GM20431 (cell line): ENCODE results near the gene PADI4.

ENCODE experiments used
- in situ Hi-C: fragments of 300-500 bp; cut with MseI, MboI; formaldehyde crosslinking; loops from one replicate; pipeline ENCODE4 v1.15.0; 2020; ENCODE audit warnings: low sequenced_read_pairs; ENCODE audit not compliant: unreplicated experiment

PADI4 gene

DNA sequence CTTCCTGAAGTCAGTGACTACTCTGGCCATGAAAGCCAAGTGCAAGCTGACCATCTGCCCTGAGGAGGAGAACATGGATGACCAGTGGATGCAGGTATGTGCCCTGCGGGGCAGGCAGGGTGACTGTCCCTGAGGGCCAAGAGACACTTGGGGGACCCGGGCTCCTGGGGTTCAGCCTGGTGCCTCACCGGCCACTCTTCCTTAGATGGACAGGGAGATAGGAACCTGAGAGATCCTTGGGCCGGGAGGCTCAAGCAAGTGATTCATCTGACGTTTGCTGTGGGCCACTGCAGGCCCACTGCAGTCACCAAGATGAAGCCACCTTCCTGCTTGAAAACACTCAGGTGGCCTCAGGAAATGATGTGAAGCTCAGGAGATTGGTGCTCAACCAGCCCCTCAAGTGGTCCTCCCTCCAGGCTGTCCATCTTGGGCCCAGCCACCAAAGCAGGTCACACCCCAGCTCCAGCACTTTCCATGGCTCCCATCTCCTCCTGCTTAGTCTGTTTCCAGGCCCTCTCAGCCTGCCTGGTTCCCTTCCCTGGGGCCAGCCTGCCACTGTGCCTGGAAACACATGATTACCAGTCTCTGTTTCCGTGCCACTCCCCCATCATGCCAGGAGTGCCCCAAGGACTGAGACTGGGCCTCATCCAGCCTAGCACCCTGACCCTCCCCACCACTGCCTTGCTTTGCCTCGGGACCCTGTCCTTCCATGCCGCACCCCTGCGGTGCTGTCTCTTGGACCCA lies 38.2 kb downstream of the PADI4 start:
- in situ Hi-C loops = no loop called here

DNA sequence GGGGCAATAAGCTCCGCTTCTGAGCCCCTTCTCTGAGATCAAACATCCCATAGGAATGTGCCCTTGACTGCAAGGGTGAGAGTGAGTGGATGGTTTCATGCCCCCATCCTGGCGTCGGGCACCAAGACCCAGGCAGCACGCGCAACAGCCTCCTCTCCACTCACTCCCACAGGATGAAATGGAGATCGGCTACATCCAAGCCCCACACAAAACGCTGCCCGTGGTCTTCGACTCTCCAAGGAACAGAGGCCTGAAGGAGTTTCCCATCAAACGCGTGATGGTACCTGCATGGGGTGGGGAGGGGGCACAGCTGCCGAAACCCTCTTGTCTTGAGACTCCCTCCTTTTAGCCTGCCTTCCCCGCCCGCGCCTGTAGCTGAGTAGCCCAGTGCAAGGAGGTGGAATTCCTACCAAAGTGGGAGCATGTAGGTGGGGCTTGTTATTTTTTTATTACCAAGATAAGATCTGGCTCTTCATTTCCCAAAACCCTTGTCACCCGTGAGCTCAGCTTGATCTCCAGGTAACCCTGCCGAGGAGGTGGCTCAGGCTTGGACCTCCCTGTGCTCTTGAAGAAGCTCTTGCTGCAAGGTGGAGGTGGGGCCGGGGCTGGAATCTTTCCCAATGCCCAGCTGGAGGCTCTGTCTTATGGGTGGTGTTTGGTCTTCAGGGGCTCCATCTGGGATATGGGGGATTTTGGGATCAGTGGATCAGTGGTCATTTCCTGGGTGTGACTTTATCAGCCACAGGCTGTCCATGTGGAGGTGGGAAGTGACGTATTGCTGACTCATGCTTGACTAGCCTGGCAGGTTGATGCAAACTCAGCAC lies 40.0 kb downstream of the PADI4 start:
- in situ Hi-C loops = no loop called here

DNA sequence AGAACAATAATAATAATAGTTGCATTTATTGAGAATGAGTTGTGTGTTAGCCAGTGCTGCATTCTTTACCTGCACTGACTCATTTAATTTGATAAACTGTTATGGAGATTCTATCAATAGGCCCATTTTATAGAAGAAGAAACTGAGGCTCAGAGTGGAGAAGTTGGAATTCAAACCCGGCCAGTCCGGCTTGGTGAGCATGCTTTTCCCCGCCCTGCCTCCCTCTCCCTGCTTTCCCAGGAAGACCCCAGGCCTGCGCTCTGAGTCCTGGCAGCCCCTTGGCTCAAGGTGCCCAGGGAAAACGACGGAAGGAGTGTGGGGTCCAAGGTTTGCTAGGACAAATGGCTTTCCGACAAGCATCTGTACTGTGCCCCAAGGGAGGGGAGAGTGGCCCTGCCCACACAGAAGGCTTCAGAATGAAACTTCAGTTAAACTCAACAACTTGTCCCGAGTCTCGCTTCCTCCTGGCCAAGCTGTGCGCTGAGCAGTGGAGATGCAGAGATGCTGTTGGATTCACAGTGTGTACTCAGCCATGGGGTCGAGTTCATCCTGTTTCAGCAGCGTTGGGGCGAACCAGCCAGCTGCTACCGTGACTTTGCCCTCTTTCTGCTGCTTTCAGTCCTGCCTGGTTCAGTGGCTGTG lies 40.7 kb downstream of the PADI4 start:
- in situ Hi-C loops = no loop called here

DNA sequence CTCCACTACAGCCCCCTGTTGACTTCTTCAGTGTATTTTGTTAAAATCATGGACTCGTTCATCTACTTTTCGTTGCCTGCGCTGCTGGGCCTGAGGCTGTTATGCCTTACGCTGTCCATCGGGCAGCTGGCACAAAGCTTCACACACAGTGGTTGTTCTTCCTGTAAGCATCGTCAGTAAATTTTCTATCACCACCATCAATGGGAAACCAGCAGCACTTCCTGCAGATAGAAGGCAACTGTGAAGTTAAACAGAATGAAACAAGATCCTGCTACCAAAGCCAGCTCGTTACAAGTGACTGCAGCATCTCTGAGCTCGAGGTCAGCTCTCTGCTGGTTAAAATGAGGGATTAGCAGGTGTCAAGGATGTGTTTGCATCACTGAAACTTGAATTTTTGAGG lies 42.1 kb downstream of the PADI4 start:
- in situ Hi-C loops = no loop called here

DNA sequence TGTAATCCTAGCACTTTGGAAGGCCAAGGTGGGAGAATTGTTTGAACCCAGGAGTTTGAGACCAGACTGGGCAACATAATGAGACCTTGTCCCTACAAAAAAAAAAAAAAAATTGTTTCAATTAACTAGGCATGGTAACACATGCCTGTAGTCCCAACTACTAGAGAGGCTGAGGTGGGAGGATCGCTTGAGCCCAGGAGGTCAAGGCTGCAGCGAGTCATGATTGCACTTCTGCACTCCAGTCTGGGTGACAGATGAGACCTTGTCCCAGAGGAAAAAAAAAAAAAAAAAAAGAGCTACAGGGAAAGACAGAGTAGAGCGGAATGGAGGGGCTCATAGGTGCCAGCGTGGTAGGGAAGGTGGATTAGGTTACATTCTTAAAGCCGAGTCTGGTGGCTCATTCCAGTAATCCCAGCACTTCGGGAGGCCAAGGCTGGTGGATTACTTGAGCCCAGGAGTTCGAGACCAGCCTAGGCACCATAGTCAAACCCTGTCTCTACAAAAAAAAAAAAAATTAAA lies 43.0 kb downstream of the PADI4 start:
- in situ Hi-C loops = no loop called here

DNA sequence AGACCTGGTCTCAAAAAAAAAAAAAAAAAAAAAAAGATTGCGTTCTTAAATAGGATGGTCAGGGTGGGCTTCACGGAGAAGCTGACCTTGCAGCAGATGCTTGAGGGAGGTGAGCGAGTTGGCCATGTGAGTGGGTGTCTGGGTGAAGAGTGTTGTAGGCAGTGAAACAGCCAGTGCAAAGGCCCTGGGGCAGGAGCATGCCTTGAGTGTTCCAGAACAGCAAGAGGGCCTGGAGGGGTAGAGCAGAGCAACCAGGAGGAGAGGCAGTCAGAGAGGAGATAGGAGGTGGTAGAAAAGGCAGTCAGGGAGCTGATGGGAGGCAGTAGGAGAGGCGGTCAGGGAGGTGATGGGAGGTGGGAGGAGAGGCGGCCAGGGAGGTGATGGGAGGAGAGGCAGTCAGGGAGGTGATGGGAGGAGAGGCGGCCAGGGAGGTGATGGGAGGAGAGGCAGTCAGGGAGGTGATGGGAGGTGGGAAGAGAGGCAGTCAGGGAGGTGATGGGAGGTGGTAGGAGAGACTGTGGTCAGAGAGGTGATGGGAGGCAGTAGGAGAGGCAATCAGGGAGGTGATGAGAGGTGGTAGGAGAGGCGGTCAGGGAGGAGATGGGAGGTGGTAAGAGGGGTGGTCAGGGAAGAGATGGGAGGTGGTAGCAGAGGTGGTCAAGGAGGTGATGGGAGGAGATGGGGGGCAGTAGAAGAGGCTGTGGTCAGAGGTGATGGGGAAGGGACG lies 43.8 kb downstream of the PADI4 start:
- in situ Hi-C loops = no loop called here

DNA sequence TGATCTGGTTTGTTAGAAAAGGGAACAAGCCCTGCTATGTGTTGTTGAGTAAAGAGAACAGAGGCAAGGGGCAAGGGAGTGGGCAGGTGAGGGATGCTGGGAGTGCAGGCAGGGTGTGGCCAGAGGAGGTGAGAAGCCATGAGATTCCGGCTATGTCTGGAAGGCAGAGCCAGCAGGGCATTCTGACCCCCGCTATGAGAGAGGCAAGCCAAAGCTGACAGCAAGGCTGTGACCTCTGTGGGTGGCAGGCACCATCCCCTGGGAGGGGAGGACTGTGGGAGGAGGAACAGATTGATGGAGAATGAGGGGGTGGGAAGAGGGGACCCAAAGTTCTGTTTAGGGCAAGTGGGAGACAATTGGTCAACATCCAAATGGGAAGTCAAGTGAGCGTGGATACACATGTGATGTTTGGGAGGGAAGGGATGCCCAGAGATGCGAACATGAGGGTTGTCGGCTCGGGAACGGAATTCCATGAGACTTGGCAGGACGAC lies 44.5 kb downstream of the PADI4 start:
- in situ Hi-C loops = no loop called here

DNA sequence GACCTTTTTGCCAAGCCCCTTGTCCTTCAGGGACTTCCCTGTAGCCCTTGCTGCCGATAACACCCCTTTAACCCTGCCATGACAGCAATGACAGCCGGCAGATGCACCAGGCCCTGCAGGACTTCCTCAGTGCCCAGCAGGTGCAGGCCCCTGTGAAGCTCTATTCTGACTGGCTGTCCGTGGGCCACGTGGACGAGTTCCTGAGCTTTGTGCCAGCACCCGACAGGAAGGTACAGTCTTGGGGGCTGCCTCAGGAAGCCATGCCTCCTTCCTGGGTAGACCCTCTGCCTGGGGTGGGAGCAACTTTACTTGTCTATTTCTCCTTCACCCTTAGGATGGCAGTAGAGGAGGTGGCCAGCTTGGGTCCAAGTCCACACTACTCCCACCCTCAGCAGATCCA lies 47.9 kb downstream of the PADI4 start:
- in situ Hi-C loops = no loop called here

DNA sequence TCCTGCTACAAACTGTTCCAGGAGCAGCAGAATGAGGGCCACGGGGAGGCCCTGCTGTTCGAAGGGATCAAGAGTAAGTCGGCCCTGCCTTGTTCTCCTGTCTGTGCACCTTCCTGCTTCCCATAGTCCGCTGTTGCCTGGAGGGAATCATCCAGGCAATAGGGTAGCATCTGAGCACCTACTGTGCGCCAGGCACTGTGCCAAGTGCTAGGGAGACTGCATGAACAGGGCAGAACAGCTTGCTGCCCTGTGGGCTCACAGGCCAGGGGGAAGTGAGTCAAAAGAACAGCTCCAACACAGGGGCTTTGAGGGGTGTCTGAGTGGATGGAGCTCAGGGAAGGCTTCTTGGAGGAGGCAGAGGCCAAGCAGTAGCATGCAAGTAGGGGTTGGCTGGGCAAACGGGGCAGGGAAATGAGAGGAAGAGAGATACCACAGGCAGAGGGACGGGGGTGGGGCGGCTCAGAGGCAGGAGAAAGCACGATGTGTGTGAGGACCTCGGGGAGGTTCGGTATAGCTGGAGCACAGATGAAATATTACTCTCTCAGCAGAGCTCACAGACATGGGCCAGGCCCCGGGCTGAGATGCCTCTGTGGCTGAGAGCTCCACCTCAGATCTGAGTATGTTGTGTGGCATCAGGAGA lies 48.5 kb downstream of the PADI4 start:
- in situ Hi-C loops = no loop called here

DNA sequence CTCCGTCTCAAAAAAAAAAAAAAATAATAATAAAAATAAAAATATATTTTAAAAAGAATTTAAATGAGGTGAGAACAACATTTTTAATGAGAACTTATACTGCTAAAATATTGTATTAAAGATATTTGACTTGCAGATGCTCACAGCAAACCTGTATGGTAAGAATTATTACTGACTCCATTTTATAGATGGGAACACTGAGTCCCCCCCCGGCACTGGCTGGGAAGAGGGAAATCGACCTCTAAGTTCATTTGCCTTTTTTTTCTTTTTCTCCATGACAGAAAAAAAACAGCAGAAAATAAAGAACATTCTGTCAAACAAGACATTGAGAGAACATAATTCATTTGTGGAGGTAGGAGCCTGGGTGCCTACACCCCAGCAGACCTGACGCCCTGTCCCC lies 50.6 kb downstream of the PADI4 start:
- in situ Hi-C loops = no loop called here

DNA sequence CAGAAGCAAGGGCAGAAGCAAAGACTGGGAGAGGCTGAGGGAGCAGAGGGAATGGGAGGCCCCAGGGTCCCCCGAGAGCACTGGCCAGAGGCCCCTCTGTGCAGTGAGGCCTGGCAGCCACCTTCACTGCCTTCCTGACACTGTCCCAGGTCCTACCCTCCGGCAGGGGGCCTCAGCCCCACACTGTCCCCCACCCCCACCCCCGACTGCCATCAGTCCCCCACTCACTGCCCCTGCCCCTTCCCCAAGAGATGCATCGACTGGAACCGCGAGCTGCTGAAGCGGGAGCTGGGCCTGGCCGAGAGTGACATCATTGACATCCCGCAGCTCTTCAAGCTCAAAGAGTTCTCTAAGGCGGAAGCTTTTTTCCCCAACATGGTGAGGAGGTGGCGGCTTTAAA lies 51.0 kb downstream of the PADI4 start:
- in situ Hi-C loops = no loop called here

DNA sequence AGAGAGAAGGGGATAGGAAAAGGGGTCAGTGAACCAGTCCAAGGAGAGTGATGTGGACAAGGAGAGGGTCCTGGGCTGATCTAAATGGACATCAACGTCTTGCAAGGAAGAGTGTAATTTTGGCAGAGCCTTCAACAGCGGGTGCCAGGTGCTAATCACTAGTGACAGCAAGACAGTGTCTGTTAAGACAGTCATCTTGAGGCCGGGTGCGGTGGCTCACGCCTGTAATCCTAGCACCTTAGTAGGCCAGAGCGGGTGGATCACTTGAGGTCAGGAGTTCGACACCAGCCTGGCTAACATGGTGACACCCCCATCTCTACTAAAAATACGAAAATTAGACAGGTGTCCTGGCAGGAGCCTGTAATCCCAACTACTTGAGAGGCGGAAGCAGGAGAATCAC lies 51.8 kb downstream of the PADI4 start:
- in situ Hi-C loops = no loop called here

DNA sequence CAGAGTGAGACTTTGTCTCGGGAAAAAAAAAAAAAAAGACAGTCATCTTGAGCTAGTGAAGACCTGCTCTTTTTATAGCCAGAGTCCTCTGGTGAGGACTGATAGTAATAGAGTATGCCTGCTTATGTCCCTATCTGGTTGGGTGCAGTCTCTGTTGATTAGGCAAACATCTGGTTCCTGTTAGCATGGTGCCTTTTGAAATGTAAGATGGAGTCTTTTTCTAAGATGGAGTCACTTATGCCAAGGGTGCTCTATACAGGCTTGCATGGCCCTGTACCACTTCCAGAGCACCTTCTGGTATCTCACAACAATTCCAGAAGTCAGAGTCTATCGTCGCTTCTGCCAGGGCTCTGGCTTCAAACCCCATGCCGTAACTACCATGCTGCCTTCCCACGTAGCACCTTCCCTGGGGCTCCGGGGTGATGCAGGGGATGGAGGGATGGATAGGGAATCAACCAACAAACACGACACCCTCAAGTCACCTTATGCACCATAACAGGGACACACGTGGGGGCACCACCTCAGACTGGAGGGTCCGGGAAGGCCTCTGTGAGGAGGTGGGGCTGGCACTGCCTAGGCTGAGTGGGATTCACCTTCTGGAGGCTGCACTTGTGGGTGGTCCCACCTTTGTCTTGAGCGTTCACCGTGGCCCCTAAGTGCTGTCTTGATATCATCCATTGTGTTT lies 52.4 kb downstream of the PADI4 start:
- in situ Hi-C loops = no loop called here

DNA sequence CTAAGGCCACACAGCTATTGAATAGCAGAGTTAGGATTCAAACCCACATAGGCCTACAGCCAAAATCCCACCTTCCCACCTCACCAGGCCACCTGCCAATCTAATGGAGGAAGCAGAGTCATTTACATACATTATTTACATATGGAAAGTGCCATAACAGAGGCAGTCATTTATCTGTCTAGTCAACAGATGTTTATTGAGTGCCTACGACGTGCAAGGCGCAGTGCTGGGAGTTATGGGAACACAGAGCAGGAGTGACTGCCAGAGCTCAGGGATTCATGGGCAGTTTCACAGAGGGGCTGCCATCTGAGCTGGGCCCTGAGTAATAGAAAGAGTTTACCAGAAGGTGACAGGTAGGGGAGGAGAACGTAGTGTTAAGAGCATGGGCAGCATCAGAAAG lies 53.7 kb downstream of the PADI4 start:
- in situ Hi-C loops = no loop called here

DNA sequence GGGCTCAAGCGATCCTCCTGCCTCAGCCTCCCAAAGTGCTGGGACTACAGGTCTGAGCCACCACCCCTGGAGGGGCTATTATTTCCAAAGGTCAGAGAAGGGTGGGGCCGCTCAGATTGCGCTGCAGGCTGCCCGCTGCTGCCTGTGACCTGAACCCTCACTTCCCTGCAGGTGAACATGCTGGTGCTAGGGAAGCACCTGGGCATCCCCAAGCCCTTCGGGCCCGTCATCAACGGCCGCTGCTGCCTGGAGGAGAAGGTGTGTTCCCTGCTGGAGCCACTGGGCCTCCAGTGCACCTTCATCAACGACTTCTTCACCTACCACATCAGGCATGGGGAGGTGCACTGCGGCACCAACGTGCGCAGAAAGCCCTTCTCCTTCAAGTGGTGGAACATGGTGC lies 55.4 kb downstream of the PADI4 start:
- in situ Hi-C loops = no loop called here

DNA sequence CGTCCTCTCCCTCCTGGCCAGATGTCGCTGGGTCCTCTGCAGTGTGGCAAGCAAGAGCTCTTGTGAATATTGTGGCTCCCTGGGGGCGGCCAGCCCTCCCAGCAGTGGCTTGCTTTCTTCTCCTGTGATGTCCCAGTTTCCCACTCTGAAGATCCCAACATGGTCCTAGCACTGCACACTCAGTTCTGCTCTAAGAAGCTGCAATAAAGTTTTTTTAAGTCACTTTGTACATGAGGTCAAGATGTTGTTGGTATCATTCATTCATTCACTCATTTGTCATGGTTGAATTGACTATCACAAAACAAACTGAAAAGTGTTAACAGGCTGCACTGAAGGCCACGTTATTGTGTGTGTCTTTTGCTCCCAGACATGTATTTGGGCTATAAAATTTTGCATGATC lies 55.8 kb downstream of the PADI4 start:
- in situ Hi-C loops = no loop called here

DNA sequence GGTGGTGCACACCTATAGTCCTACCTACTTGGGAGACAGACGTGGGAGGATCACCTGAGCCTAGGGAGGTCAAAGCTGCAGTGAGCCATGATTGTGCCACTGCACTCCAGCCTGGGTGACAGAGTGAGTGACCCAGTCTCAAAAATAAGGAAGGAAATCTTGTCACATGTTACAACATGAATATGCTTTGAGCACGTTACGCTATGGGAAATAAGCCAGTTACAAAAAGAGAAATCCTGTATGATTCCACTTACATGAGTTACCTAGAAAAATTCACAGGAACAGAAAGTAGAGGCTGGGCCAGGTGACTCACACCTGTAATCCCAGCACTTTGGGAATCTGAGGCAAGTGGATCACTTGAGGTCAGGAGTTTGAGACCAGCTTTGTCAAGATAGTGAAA lies 57.3 kb downstream of the PADI4 start:
- in situ Hi-C loops = no loop called here

DNA sequence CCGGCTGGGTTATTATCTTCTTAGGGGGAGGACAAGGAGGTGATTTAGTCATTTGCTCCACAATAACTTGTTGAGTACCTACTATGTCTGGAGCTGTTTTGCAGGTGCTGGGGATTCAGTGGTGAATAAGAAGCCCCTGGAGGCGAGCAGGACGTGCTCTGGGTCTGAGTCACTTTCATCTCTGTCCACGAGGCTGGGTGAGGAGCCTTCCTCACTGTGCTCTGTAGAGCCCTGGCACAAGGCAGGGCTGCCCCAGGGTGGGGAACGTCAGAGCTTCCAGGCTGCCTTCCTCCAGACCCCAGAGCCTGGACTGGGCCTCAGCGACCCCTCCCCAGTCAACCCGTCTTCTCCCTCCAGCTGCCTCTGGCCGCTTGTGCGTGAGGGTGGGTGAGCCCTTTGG lies 61.5 kb downstream of the PADI4 start:
- in situ Hi-C loops = no loop called here

DNA sequence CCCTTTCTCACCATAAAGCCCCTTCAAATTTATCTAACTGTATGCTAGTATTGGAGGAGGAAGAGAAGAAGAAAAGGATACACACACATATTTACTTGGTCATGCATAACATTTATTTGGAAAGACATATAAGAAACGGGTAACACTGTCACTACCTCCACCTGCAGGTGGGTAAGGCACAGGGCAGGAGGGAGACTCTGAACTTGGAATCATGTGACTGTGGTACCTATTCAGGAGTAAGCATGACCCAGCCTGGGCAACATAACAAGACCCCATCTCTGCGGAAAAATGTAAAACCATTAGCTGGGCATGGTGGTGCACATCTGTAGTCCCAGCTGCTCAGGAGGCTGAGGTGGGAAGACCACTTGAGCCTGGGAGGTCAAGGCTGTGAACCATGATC lies 62.6 kb downstream of the PADI4 start:
- in situ Hi-C loops = no loop called here
